ENCODE data around the gene DLGAP4. TPM values are rescaled to one million over a fixed set of nuclear protein-coding genes. Genes with fewer than 3 reads are reported as not detected.

The DLGAP4 gene
- polyA plus RNA-seq, 1 of the 3 experiments (the other 2 are of a cell fraction): 31.2 TPM

- Histone ChIP-seq H3K9me2 (no peaks in the 10 kb centered on the region), H3K4me3 (ENCODE audit: low read depth in 2 of 2, low read length in 1 of 2) (no peak overlapping the region), H3K4me1 (ENCODE audit: control insufficient read depth in 1 of 2, insufficient read depth in 2 of 2, low read depth in 1 of 2, low read length in 1 of 2) (no peaks in the 10 kb centered on the region; a peak in 1 of 4 replicates), H3K79me2 (ENCODE audit: insufficient read depth) (no peaks in the 10 kb centered on the region), H3K27me3 (ENCODE audit: insufficient read depth) (no peaks in the 10 kb centered on the region), H3K36me3 (replicated peaks in 1 of 2; ENCODE audit: control insufficient read depth in 1 of 2, insufficient read depth in 2 of 2, low read length in 1 of 2) (no peaks in the 10 kb centered on the region), H3K9me3 (no peaks in the 10 kb centered on the region), H3F3A (replicated peaks; ENCODE audit: insufficient read depth) (no peaks in the 10 kb centered on the region), H3K27ac (ENCODE audit: low read depth in 2 of 2, low read length in 1 of 2) (no peak overlapping the region), H3K4me2 (no peak overlapping the region), H3K9ac (no peak overlapping the region), H4K20me1 (ENCODE audit: insufficient read depth) (no peaks in the 10 kb centered on the region), H2AFZ (ENCODE audit: low read depth) (no peak overlapping the region)
- DNase-seq: no peak
- 88% methylated on average over 11 of the region's 12 CpGs for WGBS (ENCODE audit: low lambda C conversion rate)
- TF ChIP-seq FOSL2 (IDR thresholded peaks at IDR 0.05; ENCODE audit: borderline replicate concordance, low read depth): no peak
- no peak for TF ChIP-seq RAD21 (IDR thresholded peaks at IDR 0.05; ENCODE audit: low read length)
- ChIA-PET POLR2A (no interaction called here), CTCF (interaction anchor here (1.9 kb wide), 1 partner anchor 177 kb away, joined by 6 read pairs; no protein-coding TSS in a partner anchor)
These were observed 43.7 kb upstream of the DLGAP4 start for GRCh38 chr20:36262440-36262839.

- H3K4me2 ChIP-seq: no peak overlapping the region
- no peak overlapping the region for H2AFZ ChIP-seq (ENCODE audit: low read depth)
- TF ChIP-seq NRF1 (IDR thresholded peaks at IDR 0.05; ENCODE audit: low read depth, low read length): no peak
- TF ChIP-seq ELF1 (IDR thresholded peaks at IDR 0.05): no peak
- TF ChIP-seq MEF2A (IDR thresholded peaks at IDR 0.05; ENCODE audit: borderline replicate concordance, low read depth): no peak
- TF ChIP-seq TCF12 (IDR thresholded peaks at IDR 0.05): no peak
- no peak for TF ChIP-seq USF2 (IDR thresholded peaks at IDR 0.05; ENCODE audit: borderline replicate concordance, low read depth, low read length)
- no peak for TF ChIP-seq CTCF (IDR thresholded peaks at IDR 0.05)
- no peak for TF ChIP-seq SMC3 (IDR thresholded peaks at IDR 0.05; ENCODE audit: low read depth, low read length)
- TF ChIP-seq RAD21 (IDR thresholded peaks at IDR 0.05; ENCODE audit: low read length): no peak
- no peak for TF ChIP-seq REST (IDR thresholded peaks at IDR 0.05; ENCODE audit: low read depth, low read length)
- no peaks in the 10 kb centered on the region for H3K9me2 ChIP-seq
- no peak for DNase-seq
- no peaks in the 10 kb centered on the region for H3K27me3 ChIP-seq (ENCODE audit: insufficient read depth)
- no peaks in the 10 kb centered on the region for H4K20me1 ChIP-seq (ENCODE audit: insufficient read depth)
- H3K9ac ChIP-seq: no peak overlapping the region
- no peaks in the 10 kb centered on the region for H3K36me3 ChIP-seq (replicated peaks in 1 of 2; ENCODE audit: control insufficient read depth in 1 of 2, insufficient read depth in 2 of 2, low read length in 1 of 2)
- H3K27ac ChIP-seq (ENCODE audit: low read depth in 2 of 2, low read length in 1 of 2): no peak overlapping the region
- H3K4me1 ChIP-seq (ENCODE audit: control insufficient read depth in 1 of 2, insufficient read depth in 2 of 2, low read depth in 1 of 2, low read length in 1 of 2): peaks cover 0 to 14% of the 10 kb centered on the region in 2 experiments; a peak in 1 of 4 replicates
- no peaks in the 10 kb centered on the region for H3K79me2 ChIP-seq (ENCODE audit: insufficient read depth)
- no peaks in the 10 kb centered on the region for H3F3A ChIP-seq (replicated peaks; ENCODE audit: insufficient read depth)
- 86% methylated on average over 20 of the region's 20 CpGs for WGBS (ENCODE audit: low lambda C conversion rate)
- POLR2A ChIA-PET: no interaction called here
- CTCF ChIA-PET: interaction anchor here (1.3 kb wide), 1 partner anchor 175 kb away, joined by 3 read pairs; no protein-coding TSS in a partner anchor
- H3K9me3 ChIP-seq: no peaks in the 10 kb centered on the region
- H3K4me3 ChIP-seq (ENCODE audit: low read depth in 2 of 2, low read length in 1 of 2): no peak overlapping the region
These were observed 41.5 kb upstream of the DLGAP4 start for GRCh38 chr20:36264426-36265246.

All from SK-N-SH (cell line).